HEK293 (cell line): Measurements from ENCODE around the gene SAMD4B.

Experiments used
- CTCF ChIA-PET: fragments of 350-600 bp; formaldehyde crosslinking; extraction: SDS; loops from one replicate; lab custom pipeline; 2021; ENCODE audit warnings: antibody characterized with exemption; lab: Yijun Ruan, JAX
- POLR2A ChIA-PET: fragments of 300-600 bp; formaldehyde crosslinking; extraction: SDS; loops from one replicate; lab custom pipeline; 2020; ENCODE audit warnings: antibody characterized with exemption, inconsistent platforms; lab: Yijun Ruan, JAX
- H3K27ac ChIP-seq: fragments of 200-500 bp; sonication (Bioruptor generic); 2 replicates; pipeline ENCODE4 v1.5.1; 2014; ENCODE audit warnings: low read depth, low read length, control low read depth, inconsistent platforms; ENCODE audit errors: extremely low read depth
- H3K36me3 ChIP-seq, 2 experiments: fragments of 200-500 bp in 1 of 2; sonication (Bioruptor generic) in 1 of 2; 1 replicate in 1 of 2; 2 replicates in 1 of 2; pipeline ENCODE4 v1.5.1; 2014 to 2017; ENCODE audit warnings: inconsistent platforms in 2 of 2, low read length in 2 of 2; ENCODE audit not compliant: control insufficient read depth in 2 of 2, insufficient read depth in 1 of 2
- H3K4me1 ChIP-seq: fragments of 200-500 bp; sonication (Bioruptor generic); 2 replicates; pipeline ENCODE4 v1.5.1; 2014; ENCODE audit warnings: mild to moderate bottlenecking, low read length, inconsistent platforms; ENCODE audit not compliant: control insufficient read depth, insufficient read depth
- H3K4me3 ChIP-seq: 2 replicates; pipeline ENCODE4 v1.5.1; 2011; ENCODE audit warnings: low read depth, mild to moderate bottlenecking, control low read depth, low read length, moderate library complexity
- H3K9me3 ChIP-seq: fragments of 200-500 bp; sonication (Bioruptor generic); 2 replicates; pipeline ENCODE4 v1.5.1; 2014; ENCODE audit warnings: low read depth, low read length, inconsistent platforms; ENCODE audit not compliant: control insufficient read depth, insufficient read depth
- GLIS1 ChIP-seq: fragments of 450-650 bp; formaldehyde crosslinking; IDR thresholded peaks from 2 replicates; pipeline ENCODE4 v1.5.1; 2016; ENCODE audit warnings: missing biosample characterization, missing genetic modification characterization
- KLF10 ChIP-seq: fragments of 450-650 bp; IDR thresholded peaks from 2 replicates; pipeline ENCODE4 v1.5.1; 2018; ENCODE audit warnings: missing biosample characterization, mild to moderate bottlenecking, missing genetic modification characterization
- KLF7 ChIP-seq: fragments of 450-650 bp; formaldehyde crosslinking; IDR thresholded peaks from 2 replicates; pipeline ENCODE4 v1.5.1; 2016; ENCODE audit warnings: missing biosample characterization, missing genetic modification characterization, borderline replicate concordance
- MZF1 ChIP-seq: fragments of 450-650 bp; formaldehyde crosslinking; IDR thresholded peaks from 2 replicates; pipeline ENCODE4 v1.5.1; 2017; ENCODE audit warnings: missing biosample characterization, missing genetic modification characterization, borderline replicate concordance
- SALL2 ChIP-seq: fragments of 450-650 bp; formaldehyde crosslinking; IDR thresholded peaks from 2 replicates; pipeline ENCODE4 v1.5.0; 2017; ENCODE audit warnings: missing biosample characterization, mild to moderate bottlenecking, missing genetic modification characterization, borderline replicate concordance
- TCF7L2 ChIP-seq: IDR thresholded peaks from 2 replicates; pipeline ENCODE4 v1.6.1; 2011; ENCODE audit warnings: low read depth, mild to moderate bottlenecking, inconsistent platforms, low read length, moderate library complexity, borderline replicate concordance
- ZBTB17 ChIP-seq: fragments of 450-650 bp; formaldehyde crosslinking; IDR thresholded peaks from 2 replicates; pipeline ENCODE4 v1.5.1; 2016; ENCODE audit warnings: missing biosample characterization, missing genetic modification characterization
- ZBTB20 ChIP-seq: fragments of 450-650 bp; formaldehyde crosslinking; IDR thresholded peaks from 2 replicates; pipeline ENCODE4 v1.5.1; 2016; ENCODE audit warnings: missing biosample characterization, missing genetic modification characterization
- ZFP37 ChIP-seq: fragments of 450-650 bp; formaldehyde crosslinking; IDR thresholded peaks from 2 replicates; pipeline ENCODE4 v1.5.1; 2016; ENCODE audit warnings: missing biosample characterization, missing genetic modification characterization
- ZNF112 ChIP-seq: fragments of 450-650 bp; formaldehyde crosslinking; IDR thresholded peaks from 2 replicates; pipeline ENCODE4 v1.5.0; 2017; ENCODE audit warnings: missing biosample characterization, missing genetic modification characterization
- ZNF114 ChIP-seq: fragments of 450-650 bp; formaldehyde crosslinking; IDR thresholded peaks from 2 replicates; pipeline ENCODE4 v1.5.0; 2017; ENCODE audit warnings: missing biosample characterization, missing genetic modification characterization
- ZNF221 ChIP-seq: fragments of 450-650 bp; formaldehyde crosslinking; IDR thresholded peaks from 2 replicates; pipeline ENCODE4 v1.5.1; 2017; ENCODE audit warnings: missing biosample characterization, missing genetic modification characterization, borderline replicate concordance
- ZNF248 ChIP-seq: fragments of 450-650 bp; formaldehyde crosslinking; IDR thresholded peaks from 2 replicates; pipeline ENCODE4 v1.5.1; 2017; ENCODE audit warnings: missing biosample characterization, missing genetic modification characterization
- ZNF514 ChIP-seq: fragments of 450-650 bp; formaldehyde crosslinking; IDR thresholded peaks from 2 replicates; pipeline ENCODE4 v1.5.1; 2016; ENCODE audit warnings: missing biosample characterization, missing genetic modification characterization
- ZNF521 ChIP-seq: fragments of 450-650 bp; formaldehyde crosslinking; IDR thresholded peaks from 2 replicates; pipeline ENCODE4 v1.5.1; 2017; ENCODE audit warnings: missing biosample characterization, mild to moderate bottlenecking, missing genetic modification characterization
- ZNF777 ChIP-seq: fragments of 450-650 bp; formaldehyde crosslinking; IDR thresholded peaks from 2 replicates; pipeline ENCODE4 v1.5.1; 2017; ENCODE audit warnings: missing biosample characterization, missing genetic modification characterization, borderline replicate concordance
- ZNF785 ChIP-seq: fragments of 450-650 bp; formaldehyde crosslinking; IDR thresholded peaks from 2 replicates; pipeline ENCODE4 v1.5.1; 2016; ENCODE audit warnings: missing biosample characterization, missing genetic modification characterization
- ZNF792 ChIP-seq: fragments of 450-650 bp; formaldehyde crosslinking; IDR thresholded peaks from 2 replicates; pipeline ENCODE4 v1.5.1; 2016; ENCODE audit warnings: missing biosample characterization, missing genetic modification characterization
- ZNF830 ChIP-seq: fragments of 450-650 bp; IDR thresholded peaks from 2 replicates; pipeline ENCODE4 v1.5.0; 2018; ENCODE audit warnings: missing biosample characterization, missing genetic modification characterization, low read depth, mild to moderate bottlenecking, moderate library complexity
- ZNF837 ChIP-seq: fragments of 450-650 bp; formaldehyde crosslinking; IDR thresholded peaks from 2 replicates; pipeline ENCODE4 v1.5.1; 2016; ENCODE audit warnings: missing biosample characterization, missing genetic modification characterization
- ZSCAN30 ChIP-seq: fragments of 450-650 bp; IDR thresholded peaks from 2 replicates; pipeline ENCODE4 v1.5.1; 2018; ENCODE audit warnings: missing biosample characterization, mild to moderate bottlenecking, missing genetic modification characterization, moderate library complexity
- TF ChIP-seq, protein P1 (sequence below): fragments of 450-650 bp; formaldehyde crosslinking; IDR thresholded peaks from 2 replicates; pipeline ENCODE4 v1.5.1; 2016; ENCODE audit warnings: missing biosample characterization, missing genetic modification characterization
- TF ChIP-seq, protein P2 (sequence below): fragments of 450-650 bp; formaldehyde crosslinking; IDR thresholded peaks from 2 replicates; pipeline ENCODE4 v1.5.1; 2016; ENCODE audit warnings: missing biosample characterization, missing genetic modification characterization
- TF ChIP-seq, protein P3 (sequence below): fragments of 450-650 bp; IDR thresholded peaks from 2 replicates; pipeline ENCODE4 v1.5.1; 2018; ENCODE audit warnings: missing biosample characterization, mild to moderate bottlenecking, missing genetic modification characterization

SAMD4B gene

DNA sequence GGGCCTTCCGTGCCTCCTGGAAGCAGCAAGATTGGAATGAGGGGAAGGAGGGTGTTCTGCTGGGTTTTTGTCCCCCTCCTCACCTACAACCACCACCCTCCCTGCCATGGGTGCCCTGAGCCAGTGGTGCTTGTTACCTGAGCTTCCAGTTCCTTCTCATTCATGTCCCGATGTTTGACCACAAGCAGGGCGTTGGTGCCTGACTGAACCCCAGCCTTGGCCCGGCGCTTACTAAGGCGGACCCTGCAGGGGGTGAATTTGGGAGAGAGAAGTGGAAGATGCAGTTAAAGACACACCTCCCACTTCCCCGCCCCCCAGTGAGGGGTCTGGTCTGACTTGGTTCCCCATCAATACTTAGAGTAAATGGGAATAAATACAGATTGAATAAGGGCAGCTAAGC is 44.3 kb downstream of the SAMD4B start:
- CTCF ChIA-PET, result interaction anchor here (0.8 to 1.1 kb wide), 2 partner anchors 25 to 28 kb away, joined by 3 read pairs; no protein-coding TSS in a partner anchor
- peaks cover 17% of the 10 kb centered on the region for H3K4me1 ChIP-seq
- H3K36me3 ChIP-seq, result peaks cover 80 to 82% of the 10 kb centered on the region in 2 experiments
- H3K9me3 ChIP-seq, result no peaks in the 10 kb centered on the region
- H3K27ac ChIP-seq, result peak overlapping the region; percentile 11; the same call in 1 of the 2 replicates
- TF ChIP-seq GLIS1 (peak; percentile 14; the same call in 1 of the 2 replicates), ZNF830 (tag by site-specific recombination) (no peak)
- no peak overlapping the region for H3K4me3 ChIP-seq
- POLR2A ChIA-PET, result interaction anchor here (1.9 to 2.1 kb wide), 2 partner anchors 20 to 49 kb away, joined by 5 to 9 read pairs; partner anchors contain the start of genes RPS16 and ZFP36

DNA sequence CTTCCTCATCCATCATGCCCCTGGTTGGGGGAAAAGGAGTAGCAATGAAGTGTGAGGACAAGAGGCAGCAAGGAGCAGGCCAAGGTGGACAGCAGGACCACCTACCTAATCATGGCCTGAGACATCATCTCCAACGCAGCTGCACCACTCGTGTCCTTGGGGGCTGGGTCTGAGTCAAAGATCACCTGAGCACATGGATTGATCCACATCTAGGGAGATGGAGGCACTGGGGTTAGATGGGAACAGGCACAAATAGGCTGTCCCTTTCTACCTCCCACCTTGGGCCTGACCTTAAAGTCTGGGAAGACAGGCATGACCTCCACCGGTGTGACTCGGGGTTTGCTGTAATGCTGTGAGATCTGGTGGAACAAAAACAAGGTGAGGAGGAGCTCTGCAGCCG is 46.4 kb downstream of the SAMD4B start:
- no peak overlapping the region for H3K4me3 ChIP-seq
- H3K27ac ChIP-seq, result peak overlapping the region; percentile 2; the same call in 1 of the 2 replicates
- CTCF ChIA-PET, result interaction anchor here (0.6 to 1.9 kb wide), 2 partner anchors 9 to 343 kb away, joined by 4 to 8 read pairs; no protein-coding TSS in a partner anchor
- no peaks in the 10 kb centered on the region for H3K9me3 ChIP-seq
- POLR2A ChIA-PET, result interaction anchor here (1.4 to 5.3 kb wide), 3 partner anchors 12 to 47 kb away, joined by 6 to 175 read pairs (median 16); partner anchors contain the start of genes RPS16 and ZFP36
- H3K36me3 ChIP-seq, result peaks cover 66 to 73% of the 10 kb centered on the region in 2 experiments
- 0 out of 2 replicates have a peak, but pooled peaks have one; percentile 13 for TF ChIP-seq ZNF777 (tag by site-specific recombination)
- TF ChIP-seq ZFP37 (tag by site-specific recombination), result no peak; the same call in 1 of the 2 replicates
- no peak for TF ChIP-seq KLF7 (tag by site-specific recombination)
- no peak for TF ChIP-seq ZNF792 (tag by site-specific recombination)
- TF ChIP-seq SALL2 (tag by site-specific recombination), result no peak
- peak; percentile 82 for TF ChIP-seq ZBTB17 (tag by site-specific recombination)
- no peak for TF ChIP-seq ZNF785 (tag by site-specific recombination)
- no peak for TF ChIP-seq ZNF114 (tag by site-specific recombination)
- TF ChIP-seq ZBTB20, result no peak
- H3K4me1 ChIP-seq, result peaks cover 23% of the 10 kb centered on the region

DNA sequence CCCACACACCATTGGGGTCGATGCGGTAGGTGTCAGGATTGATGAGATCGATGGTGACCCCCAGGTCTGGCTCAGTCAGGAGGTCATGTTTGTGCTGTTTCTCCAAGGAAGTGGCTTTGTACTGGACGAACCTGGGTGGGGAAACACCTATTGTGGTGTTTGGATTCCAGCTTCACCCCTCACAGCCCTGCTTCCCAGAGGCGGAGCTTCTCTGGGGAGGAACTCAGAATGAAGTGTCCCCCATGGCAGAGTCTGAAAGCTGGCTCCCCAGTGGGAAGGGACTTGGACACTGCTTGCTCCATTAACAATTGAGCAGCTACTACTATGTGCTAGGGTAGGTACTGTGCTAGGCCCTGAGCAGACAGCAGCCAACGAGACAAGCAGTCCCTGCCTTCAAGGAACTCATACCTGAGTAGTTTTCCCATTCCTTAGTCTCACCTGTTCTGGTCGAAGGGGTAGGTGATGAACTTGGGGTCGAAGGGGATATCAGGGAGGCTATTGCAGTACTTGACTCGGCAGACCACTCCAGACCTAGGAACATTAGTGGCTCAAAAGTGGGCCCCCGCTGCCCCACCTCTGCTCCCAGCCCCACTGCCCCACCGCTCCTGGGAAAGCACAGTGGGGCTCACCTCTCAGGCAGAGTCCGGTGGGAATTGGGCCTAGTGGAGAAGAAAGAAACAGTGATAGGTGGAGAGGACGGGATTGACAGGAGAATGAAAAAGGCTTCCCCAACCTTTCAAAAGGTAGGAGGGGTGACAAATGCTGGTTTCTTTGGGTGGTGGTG is 47.6 kb downstream of the SAMD4B start:
- CTCF ChIA-PET, result interaction anchor here (0.6 to 2.5 kb wide), 4 partner anchors 12 to 57 kb away, joined by 3 to 10 read pairs (median 3); no protein-coding TSS in a partner anchor
- POLR2A ChIA-PET, result interaction anchor here (0.5 to 5.3 kb wide), 5 partner anchors 13 to 54 kb away, joined by 4 to 175 read pairs (median 6); partner anchors contain the start of genes RPS16 and ZFP36

DNA sequence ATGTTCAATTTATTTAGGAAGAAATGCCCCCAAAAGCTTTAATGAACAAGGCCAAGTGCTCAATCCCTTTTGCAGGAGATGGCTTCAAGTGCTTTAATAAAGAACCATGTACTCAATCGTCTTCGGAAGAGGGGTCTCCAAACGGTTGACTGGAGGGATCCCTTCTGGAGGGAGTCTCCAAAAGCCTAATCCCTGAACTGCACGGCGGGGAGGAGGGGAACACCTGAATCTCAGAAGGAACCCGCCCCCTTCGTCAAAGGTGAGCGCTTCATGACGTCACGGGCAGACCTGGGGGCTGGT is 48.2 kb downstream of the SAMD4B start:
- H3K27ac ChIP-seq, result peak overlapping the region; percentile 97
- H3K4me3 ChIP-seq, result peak overlapping the region; percentile 68
- peaks cover 21% of the 10 kb centered on the region for H3K4me1 ChIP-seq
- no peaks in the 10 kb centered on the region for H3K9me3 ChIP-seq
- POLR2A ChIA-PET, result interaction anchor here (0.6 to 5.3 kb wide), 29 partner anchors 8 to 268 kb away, joined by 3 to 175 read pairs (median 5); partner anchors contain the start of genes EID2B, PAK4, PLEKHG2 and RPS16
- CTCF ChIA-PET, result interaction anchor here (0.6 to 2.5 kb wide), 11 partner anchors 13 to 460 kb away, joined by 3 to 29 read pairs (median 4); partner anchors contain the start of genes PLEKHG2, SAMD4B and SARS2
- peaks cover 62 to 69% of the 10 kb centered on the region in 2 experiments for H3K36me3 ChIP-seq
- TF ChIP-seq, protein P1, sequence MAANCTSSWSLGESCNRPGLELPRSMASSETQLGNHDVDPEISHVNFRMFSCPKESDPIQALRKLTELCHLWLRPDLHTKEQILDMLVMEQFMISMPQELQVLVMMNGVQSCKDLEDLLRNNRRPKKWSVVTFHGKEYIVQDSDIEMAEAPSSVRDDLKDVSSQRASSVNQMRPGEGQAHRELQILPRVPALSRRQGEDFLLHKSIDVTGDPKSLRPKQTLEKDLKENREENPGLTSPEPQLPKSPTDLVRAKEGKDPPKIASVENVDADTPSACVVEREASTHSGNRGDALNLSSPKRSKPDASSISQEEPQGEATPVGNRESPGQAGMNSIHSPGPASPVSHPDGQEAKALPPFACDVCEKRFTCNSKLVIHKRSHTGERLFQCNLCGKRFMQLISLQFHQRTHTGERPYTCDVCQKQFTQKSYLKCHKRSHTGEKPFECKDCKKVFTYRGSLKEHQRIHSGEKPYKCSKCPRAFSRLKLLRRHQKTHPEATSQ, result no peak
- TF ChIP-seq, protein P2, sequence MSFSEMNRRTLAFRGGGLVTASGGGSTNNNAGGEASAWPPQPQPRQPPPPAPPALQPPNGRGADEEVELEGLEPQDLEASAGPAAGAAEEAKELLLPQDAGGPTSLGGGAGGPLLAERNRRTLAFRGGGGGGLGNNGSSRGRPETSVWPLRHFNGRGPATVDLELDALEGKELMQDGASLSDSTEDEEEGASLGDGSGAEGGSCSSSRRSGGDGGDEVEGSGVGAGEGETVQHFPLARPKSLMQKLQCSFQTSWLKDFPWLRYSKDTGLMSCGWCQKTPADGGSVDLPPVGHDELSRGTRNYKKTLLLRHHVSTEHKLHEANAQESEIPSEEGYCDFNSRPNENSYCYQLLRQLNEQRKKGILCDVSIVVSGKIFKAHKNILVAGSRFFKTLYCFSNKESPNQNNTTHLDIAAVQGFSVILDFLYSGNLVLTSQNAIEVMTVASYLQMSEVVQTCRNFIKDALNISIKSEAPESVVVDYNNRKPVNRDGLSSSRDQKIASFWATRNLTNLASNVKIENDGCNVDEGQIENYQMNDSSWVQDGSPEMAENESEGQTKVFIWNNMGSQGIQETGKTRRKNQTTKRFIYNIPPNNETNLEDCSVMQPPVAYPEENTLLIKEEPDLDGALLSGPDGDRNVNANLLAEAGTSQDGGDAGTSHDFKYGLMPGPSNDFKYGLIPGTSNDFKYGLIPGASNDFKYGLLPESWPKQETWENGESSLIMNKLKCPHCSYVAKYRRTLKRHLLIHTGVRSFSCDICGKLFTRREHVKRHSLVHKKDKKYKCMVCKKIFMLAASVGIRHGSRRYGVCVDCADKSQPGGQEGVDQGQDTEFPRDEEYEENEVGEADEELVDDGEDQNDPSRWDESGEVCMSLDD (tag by site-specific recombination), result no peak
- TF ChIP-seq ZNF837 (tag by site-specific recombination) (no peak), ZNF221 (tag by site-specific recombination) (no peak), GLIS1 (no peak), MZF1 (tag by site-specific recombination) (no peak), ZNF514 (tag by site-specific recombination) (no peak)
- TF ChIP-seq, protein P3, sequence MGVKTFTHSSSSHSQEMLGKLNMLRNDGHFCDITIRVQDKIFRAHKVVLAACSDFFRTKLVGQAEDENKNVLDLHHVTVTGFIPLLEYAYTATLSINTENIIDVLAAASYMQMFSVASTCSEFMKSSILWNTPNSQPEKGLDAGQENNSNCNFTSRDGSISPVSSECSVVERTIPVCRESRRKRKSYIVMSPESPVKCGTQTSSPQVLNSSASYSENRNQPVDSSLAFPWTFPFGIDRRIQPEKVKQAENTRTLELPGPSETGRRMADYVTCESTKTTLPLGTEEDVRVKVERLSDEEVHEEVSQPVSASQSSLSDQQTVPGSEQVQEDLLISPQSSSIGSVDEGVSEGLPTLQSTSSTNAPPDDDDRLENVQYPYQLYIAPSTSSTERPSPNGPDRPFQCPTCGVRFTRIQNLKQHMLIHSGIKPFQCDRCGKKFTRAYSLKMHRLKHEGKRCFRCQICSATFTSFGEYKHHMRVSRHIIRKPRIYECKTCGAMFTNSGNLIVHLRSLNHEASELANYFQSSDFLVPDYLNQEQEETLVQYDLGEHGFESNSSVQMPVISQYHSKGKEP (tag by site-specific recombination), result no peak

More for the DNA sequence above, 47.6 kb downstream of the SAMD4B start:
- H3K36me3 ChIP-seq, result peaks cover 62 to 70% of the 10 kb centered on the region in 2 experiments
- H3K27ac ChIP-seq, result peak overlapping the region; percentile 97
- TF ChIP-seq ZNF248 (no peak), TCF7L2 (no peak), ZSCAN30 (tag by site-specific recombination) (no peak), KLF7 (tag by site-specific recombination) (no peak), ZNF112 (tag by site-specific recombination) (no peak), KLF10 (no peak), ZNF521 (tag by site-specific recombination) (no peak)
- TF ChIP-seq, all 188 proteins: peak for 0
- peaks cover 21% of the 10 kb centered on the region for H3K4me1 ChIP-seq
- H3K9me3 ChIP-seq, result no peaks in the 10 kb centered on the region
- peak overlapping the region; percentile 68 for H3K4me3 ChIP-seq
